Stimulated activated CD8-positive, alpha-beta memory T cell treated with anti-CD3 and anti-CD28 coated beads, Interleukin-2, amount 100 ng/mL, for 1 hour (primary cell): ENCODE results near the gene CNTNAP4.

Experiments
- DNase-seq, 2 donors: peaks; one replicate each; pipeline ENCODE4 v3.0.0-alpha.2; 2020; ENCODE audit warnings: low read depth in 2 of 2

CNTNAP4 gene

GRCh38 chr16:76490036-76490639, 212.9 kb downstream of the CNTNAP4 start:
- DNase-seq, result no peak

DNA sequence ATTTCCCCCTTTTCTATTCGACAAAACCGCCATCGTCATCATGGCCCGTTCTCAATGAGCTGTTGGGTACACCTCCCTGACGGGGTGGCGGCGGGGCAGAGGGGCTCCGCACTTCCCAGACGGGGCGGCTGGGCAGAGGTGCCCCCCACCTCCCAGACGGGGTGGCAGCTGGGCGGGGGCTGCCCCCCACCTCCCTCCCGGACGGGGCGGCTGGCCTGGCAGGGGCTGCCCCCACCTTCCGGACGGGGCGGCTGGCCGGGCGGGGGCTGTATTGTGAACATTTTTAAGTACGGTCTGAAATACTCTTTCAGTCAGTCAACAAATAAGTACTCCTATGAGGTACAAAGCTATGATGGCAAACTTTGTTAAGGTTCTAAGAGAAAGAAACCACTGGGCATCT, 222.8 kb downstream of the CNTNAP4 start:
- no peak for DNase-seq

DNA sequence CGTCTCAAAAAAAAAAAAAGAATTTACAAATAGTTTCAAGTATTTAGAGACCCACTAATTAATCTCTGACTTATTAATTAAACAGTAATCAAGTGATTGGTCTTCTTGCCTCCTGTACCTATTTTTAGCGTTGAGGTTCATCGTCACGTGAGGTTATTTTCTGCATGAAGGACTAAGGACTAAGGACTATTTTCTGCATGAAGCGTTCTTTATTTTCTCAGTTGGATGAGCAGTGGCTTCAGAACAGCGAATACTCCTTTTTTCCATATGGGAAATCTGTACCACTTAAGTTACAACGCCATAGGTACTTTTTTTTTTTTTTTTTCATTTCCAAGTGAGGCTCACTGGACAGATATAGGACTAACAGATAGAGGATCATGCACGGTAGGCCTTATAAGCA, 224.9 kb downstream of the CNTNAP4 start:
- DNase-seq, result no peak

DNA sequence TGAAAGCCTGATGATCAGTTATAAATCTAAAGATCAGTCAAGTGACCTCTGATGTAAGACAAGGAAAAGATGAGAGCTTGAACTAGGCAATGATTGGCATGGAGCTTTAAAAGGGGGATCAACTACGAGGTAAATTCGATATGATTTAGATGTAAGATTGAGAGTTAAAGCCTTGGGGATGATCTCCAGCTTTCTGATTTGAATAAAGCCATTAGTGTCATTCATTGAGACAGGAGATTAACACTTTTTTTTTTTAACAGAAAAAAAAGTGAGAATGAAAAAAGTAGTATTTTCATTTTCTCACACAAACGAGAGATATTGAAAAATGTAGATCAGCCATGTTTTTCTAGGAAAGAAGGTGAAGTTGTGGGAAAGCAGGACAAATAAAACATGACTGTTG, 225.4 kb downstream of the CNTNAP4 start:
- no peak for DNase-seq

GRCh38 chr16:76503091-76503490, 225.9 kb downstream of the CNTNAP4 start:
- DNase-seq, result no peak

- no peak for DNase-seq
Observed at GRCh38 chr16:76511203-76511602, 234.0 kb downstream of the CNTNAP4 start.

DNA sequence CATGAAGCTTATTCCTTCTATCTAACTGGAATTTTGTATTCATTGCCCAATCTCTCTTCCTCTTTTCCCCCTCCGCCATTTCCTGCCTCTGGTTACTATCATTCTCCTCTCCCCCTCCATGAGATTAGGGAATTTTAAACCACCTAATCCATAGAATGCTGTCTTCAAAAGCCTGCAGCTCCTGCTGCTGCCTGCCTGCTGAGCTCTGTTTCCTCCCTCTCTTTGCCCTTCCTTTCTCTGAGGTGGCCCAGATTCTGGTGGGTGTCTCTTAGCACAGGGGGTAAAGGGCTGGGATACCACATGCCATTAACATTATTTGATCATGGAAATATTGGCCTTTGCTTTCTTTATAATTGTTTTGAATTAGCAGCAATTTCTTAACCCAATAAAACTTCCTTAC, 241.6 kb downstream of the CNTNAP4 start:
- no peak for DNase-seq

DNA sequence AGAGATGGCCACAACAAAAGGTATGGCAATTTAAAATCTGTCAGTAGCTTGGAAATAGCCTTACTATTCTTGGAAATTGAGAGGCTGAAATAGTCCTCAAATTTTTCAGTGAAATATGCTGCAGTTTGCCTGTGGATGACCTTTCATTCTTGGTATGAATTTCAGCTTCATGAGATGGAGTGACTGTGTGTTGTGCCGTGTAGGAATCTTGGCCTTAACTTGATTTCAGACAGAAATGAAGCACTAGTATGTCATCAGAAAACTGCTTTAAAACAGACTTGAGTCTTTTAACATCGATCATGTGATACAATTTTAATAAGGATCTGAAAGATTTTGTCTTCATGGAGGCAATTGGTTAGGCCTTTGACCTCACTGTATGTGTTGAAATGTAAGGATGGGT, 247.2 kb downstream of the CNTNAP4 start:
- DNase-seq, result no peak

- no peak for DNase-seq
Observed at GRCh38 chr16:76524769-76525168, 247.6 kb downstream of the CNTNAP4 start.

- no peak for DNase-seq
Observed at GRCh38 chr16:76527244-76527643, 250.0 kb downstream of the CNTNAP4 start.

DNA sequence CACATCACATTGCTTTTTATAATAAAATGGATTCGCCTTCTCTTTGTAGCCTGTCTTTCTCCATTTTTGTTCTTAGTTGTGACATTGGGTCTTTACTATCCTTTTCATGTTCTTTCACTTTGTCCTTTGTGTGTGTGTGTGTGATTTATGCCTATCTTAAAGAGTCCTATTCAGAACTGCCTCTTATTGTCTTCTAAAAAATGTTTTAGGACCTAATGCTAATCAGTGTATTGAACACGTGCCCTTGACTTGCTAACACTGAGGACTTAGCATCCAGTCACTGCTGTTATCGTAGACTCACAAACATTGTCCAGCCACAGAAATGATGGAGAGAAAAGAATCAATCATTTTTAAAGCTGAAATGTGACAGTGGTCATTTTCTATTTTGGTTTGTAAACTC, 251.9 kb downstream of the CNTNAP4 start:
- DNase-seq, result no peak

GRCh38 chr16:76531236-76531635, 254.0 kb downstream of the CNTNAP4 start:
- DNase-seq, result no peak

DNA sequence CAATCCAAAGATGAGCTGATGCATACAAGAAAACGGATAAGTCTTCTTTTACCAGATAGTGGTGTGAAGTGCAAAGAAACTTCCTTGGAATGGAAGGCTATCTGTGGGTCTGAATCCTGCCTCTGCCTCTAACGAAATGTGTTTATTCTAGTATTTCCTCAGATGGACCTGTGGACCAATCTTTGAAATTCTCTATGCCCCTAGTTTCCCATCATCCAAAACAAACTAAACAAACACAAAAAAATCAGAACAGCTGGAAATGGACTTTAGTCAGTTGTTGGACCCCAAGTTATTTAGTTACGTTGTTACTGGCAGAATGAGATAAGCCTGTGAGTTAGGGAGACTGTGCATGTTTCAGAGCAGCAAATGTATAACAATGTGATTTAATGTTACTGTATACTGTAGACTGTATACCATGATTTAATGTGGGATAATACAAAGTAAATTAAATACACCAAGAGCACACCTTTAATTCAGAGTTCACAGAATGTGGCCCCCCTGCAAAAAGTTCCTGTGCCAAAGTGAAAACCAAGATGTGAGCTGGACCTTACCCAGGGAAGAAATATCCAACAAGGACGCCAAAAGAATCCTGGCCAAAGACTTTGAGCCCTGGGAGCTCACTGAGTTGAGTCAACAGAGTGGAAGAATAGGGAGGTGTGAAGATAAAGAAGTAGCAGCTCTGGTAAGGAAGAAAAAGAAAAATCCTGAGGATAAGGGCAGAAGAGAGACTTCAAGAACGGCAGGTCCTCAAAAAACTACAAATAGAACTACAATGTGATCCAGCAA, 255.2 kb downstream of the CNTNAP4 start:
- DNase-seq, result no peak

DNA sequence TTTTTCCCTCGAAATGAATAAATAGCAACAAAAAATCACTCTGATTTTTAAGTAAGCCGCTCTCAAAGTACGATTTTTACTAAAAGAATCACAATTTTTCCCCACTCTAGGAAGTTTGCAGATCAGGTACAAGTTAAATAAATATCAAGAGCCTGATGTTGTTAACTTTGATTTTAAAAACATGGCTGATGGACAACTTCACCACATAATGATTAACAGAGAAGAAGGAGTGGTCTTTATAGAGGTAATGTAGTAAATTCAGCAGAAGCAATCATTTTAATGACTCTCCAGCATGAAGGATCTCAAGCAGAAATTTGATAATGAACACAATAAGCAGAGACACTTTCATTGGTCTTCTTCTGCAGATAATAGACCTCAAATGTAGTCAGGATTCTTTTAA, 262.4 kb downstream of the CNTNAP4 start:
- DNase-seq, result no peak

DNA sequence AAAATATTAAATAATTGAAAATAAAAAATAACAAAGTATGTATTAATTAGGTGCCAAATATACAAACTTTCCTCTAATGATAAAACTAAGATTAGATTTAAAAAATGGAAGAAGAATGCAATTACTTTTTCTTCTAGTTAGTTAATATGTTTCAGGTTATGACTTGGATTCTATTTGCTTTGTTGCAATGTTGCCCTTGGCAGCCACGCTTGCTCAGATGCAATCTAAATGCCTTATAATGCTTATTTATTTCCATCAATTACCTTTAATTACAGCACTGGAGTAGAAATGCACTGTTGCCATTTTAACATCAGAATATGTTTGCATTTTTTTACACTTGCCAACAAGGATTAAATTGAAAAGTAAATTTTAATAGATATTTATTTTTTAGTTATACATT, 263.9 kb downstream of the CNTNAP4 start:
- no peak for DNase-seq

DNA sequence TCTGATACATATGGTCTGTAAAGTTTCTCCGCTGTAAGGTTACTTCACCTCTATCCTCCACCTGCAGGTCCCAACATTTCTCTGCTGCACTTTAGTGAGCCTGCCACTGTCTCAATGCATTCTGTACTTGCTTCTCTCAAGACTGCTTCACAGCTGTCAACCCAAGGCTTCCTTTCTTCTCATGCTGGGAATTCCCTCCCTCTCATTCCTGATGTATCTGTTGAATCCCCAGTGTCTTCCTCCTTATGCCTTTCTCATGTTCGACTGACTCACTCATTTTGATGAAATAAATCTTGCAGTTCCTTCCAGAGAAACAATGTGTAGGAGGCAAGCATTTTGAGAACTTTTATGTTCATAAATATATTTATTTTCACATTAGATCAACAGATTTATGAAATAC, 288.3 kb downstream of the CNTNAP4 start:
- no peak for DNase-seq

DNA sequence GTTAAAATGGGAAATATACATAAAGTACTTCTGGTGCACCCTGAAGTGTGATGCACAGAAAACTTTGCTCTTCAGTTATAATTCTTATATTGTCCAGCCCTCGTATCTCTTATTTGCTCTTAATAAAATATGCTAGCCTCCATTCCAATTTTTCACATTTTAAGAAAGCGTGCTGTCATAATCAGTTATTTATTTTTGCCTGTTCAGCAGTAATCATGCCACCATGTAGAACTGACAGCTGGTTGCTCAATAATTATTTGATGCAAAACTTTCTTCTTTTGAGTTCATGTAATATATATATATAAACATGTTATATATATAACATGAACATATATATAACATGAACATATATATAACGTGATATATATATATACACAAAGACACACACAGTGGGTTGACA, 294.6 kb downstream of the CNTNAP4 start:
- no peak for DNase-seq

DNA sequence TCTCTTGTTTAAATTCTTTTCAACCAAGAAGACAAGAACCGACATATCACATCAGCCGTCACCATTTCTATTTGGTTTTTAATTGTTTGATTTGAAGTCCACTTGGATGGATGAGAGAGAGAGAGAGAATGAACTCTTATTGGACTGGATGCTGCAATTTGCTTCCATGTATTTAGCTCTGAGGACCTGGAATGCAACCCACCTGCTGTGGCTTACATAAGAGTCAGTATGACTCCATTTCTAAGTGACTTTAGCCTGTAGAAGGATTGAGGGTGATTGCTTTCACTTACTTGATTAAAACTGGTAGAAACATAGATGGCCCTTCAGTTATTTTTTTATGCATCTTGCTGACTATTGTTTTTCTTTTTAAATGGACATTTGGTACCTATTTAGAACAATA, 296.1 kb downstream of the CNTNAP4 start:
- no peak for DNase-seq

DNA sequence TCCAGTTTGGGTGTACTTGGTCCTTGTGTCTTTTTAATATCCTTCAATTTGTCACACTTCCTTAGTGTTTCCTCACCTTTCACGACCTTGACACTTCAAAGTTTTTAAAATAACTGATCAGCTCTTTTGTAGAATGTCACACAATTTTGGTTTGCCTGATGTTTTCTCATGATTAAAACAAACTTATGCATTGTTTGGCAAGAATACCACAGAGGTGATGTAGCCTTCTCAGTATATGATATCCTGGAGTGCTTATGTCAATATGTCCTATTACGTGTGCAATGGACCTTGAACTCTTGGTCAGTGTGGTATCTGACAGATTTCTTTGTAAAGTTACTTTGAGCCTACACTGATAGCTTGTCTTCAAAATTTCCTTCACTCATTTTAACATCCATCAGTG, 297.4 kb downstream of the CNTNAP4 start:
- no peak for DNase-seq

GRCh38 chr16:76576526-76576925, 299.3 kb downstream of the CNTNAP4 start:
- no peak for DNase-seq

- DNase-seq, result no peak
Observed at GRCh38 chr16:76577003-76577402, 299.8 kb downstream of the CNTNAP4 start.

- no peak for DNase-seq
Observed at GRCh38 chr16:76579277-76579922, 302.2 kb downstream of the CNTNAP4 start.

GRCh38 chr16:76583466-76583865, 306.3 kb downstream of the CNTNAP4 start:
- no peak for DNase-seq
